Stomach (tissue), 9 donors: ENCODE data around the gene NXN. TPM values are rescaled to one million over a fixed set of nuclear protein-coding genes. Genes with fewer than 3 reads are reported as not detected.

Experiments
- DNase-seq, 2 donors: peaks; one replicate each; pipeline versions ENCODE4 v3.0.0 to v3.0.0-alpha.2; 2013 to 2019
- H3K27ac ChIP-seq, 5 donors: fragments of 200-600 bp in 4 of 5; sonication (generic) in 4 of 5; one replicate each; pipeline ENCODE4 v1.5.1; 2013 to 2019; ENCODE audit warnings: mild to moderate bottlenecking in 1 of 5, moderate library complexity in 1 of 5
- H3K27me3 ChIP-seq, 3 donors: fragments of 200-600 bp; sonication (generic); one replicate each; pipeline ENCODE4 v1.5.1; 2017 to 2019; ENCODE audit warnings: mixed run types in 1 of 3
- H3K36me3 ChIP-seq, 4 donors: fragments of 200-600 bp; sonication (generic); 1 replicate in 3 of 4; 2 replicates in 1 of 4; pipeline ENCODE4 v1.5.1; 2016 to 2019
- H3K4me1 ChIP-seq, 4 donors: fragments of 200-600 bp; sonication (generic); one replicate each; pipeline ENCODE4 v1.5.1; 2016 to 2019
- H3K4me3 ChIP-seq, 4 donors: fragments of 200-600 bp; sonication (generic) in 3 of 4; one replicate each; pipeline ENCODE4 v1.5.1; 2016 to 2019; ENCODE audit warnings: mild to moderate bottlenecking in 1 of 4
- H3K9me3 ChIP-seq, 4 donors: fragments of 200-600 bp; sonication (generic); one replicate each; pipeline ENCODE4 v1.5.1; 2016 to 2019
- CTCF ChIP-seq, 7 experiments: fragments of 450-650 bp in 4 of 7; fragments of 200-600 bp in 3 of 7; sonication (generic) in 3 of 7; IDR thresholded peaks; one replicate each; pipeline ENCODE4 v1.5.1; 2016 to 2019; ENCODE audit warnings: antibody characterized with exemption in 7 of 7, control low read depth in 2 of 7, mild to moderate bottlenecking in 1 of 7
- EP300 ChIP-seq: sonication (generic); formaldehyde crosslinking; IDR thresholded peaks from one replicate; pipeline ENCODE4 v1.6.1; 2017; ENCODE audit warnings: antibody characterized with exemption
- POLR2A ChIP-seq, 4 donors: fragments of 450-650 bp; IDR thresholded peaks; one replicate each; pipeline ENCODE4 v1.6.1; 2016; ENCODE audit warnings: antibody characterized with exemption in 4 of 4, control low read depth in 2 of 4, mild to moderate bottlenecking in 1 of 4, moderate library complexity in 1 of 4
- POLR2AphosphoS5 ChIP-seq, 3 donors: sonication (generic); formaldehyde crosslinking; IDR thresholded peaks; one replicate each; pipeline ENCODE4 v1.6.1; 2016; ENCODE audit warnings: antibody characterized with exemption in 3 of 3
- WGBS, 5 donors: extraction: QIAGEN DNeasy Blood & Tissue Kit in 3 of 5; methylation state at CpG; one replicate each; pipeline versions ENCODE4 v1.1.5 to v1.1.7; 2013 to 2018; 5-methylcytosine and 5-hydroxymethylcytosine counted together
- intact Hi-C: fragments of 100-400 bp; cut with DNase I; formaldehyde crosslinking; loops from one replicate; pipeline ENCODE4 v1.15.1; 2023; ENCODE audit warnings: low total_unique reads
- polyA plus RNA-seq, 3 donors: library from polyadenylated mRNA; stranded (reverse); fragments of 200-250 nt; gene quantifications; one replicate each; pipeline ENCODE4 v1.2.3, GENCODE V29; 2013
- total RNA-seq, 5 donors: library from RNA; depleted of rRNA; stranded (reverse); fragments of >200 nt; gene quantifications; one replicate each; pipeline versions ENCODE4 v1.1.0 to v1.2.3, GENCODE V29; 2014 to 2016
- donor health status: healthy with polysubstance abuse.
- donor health status: Bipolar disorder and iron deficiency.
- donor health status: healthy.

Gene NXN
- total and polyA plus RNA-seq, 8 donors = 17.9 to 47.8 (median 25.1) TPM

GRCh38 chr17:1019451-1019850 lies 39.9 kb upstream of the NXN start:
- WGBS, 5 donors = 20 to 42% (median 31%) methylated on average over 6 to 10 of the region's 10 CpGs
- H3K27ac ChIP-seq = peak overlapping the region; percentile 74 to 85 (median 77)
- DNase-seq = peak; percentile 72 to 82
- H3K36me3 ChIP-seq = peaks cover 0 to 32% (median 15%) of the 10 kb centered on the region in 4 donors
- no peak overlapping the region for H3K4me3 ChIP-seq
- H3K4me1 ChIP-seq = peaks cover 18 to 46% (median 37%) of the 10 kb centered on the region in 4 donors
- TF ChIP-seq POLR2AphosphoS5 (IDR thresholded peaks at IDR 0.05) = peak in 2 of 3 donors; percentile 14 to 50
- TF ChIP-seq EP300 = no peak
- no peak for TF ChIP-seq POLR2A (IDR thresholded peaks at IDR 0.05)
- TF ChIP-seq CTCF (IDR thresholded peaks at IDR 0.05) = no peak
- intact Hi-C loops = no loop called here
- H3K9me3 ChIP-seq = no peaks in the 10 kb centered on the region
- no peaks in the 10 kb centered on the region for H3K27me3 ChIP-seq

DNA sequence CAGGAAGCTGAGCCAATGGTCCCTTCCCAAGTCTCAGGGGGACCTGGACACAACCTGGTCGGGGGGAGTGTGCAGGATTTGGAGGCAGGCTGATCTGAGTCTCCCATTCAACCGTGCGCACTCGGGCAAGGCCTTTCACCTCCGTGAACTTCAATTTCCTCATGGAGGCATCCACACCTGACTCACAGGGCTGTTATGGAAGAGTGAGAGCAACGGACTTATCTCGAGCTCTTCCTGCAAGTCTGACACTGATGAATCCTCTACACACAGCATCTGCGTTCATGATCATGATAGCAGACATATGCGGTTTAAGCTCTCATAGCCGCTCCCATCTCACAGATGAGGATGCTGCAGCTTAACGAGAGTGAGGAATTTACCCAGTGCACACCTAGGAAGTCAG lies 39.0 kb upstream of the NXN start:
- TF ChIP-seq POLR2A (IDR thresholded peaks at IDR 0.05) = no peak
- TF ChIP-seq POLR2AphosphoS5 (IDR thresholded peaks at IDR 0.05) = no peak
- TF ChIP-seq EP300 = no peak
- no peak for TF ChIP-seq CTCF (IDR thresholded peaks at IDR 0.05)
- peaks cover 18 to 45% (median 36%) of the 10 kb centered on the region in 4 donors for H3K4me1 ChIP-seq
- no peak overlapping the region for H3K4me3 ChIP-seq
- peaks cover 0 to 26% (median 11%) of the 10 kb centered on the region in 4 donors for H3K36me3 ChIP-seq
- no peak for DNase-seq
- intact Hi-C loops = no loop called here
- H3K27ac ChIP-seq = peak overlapping the region; percentile 74 to 85 (median 77)
- no peaks in the 10 kb centered on the region for H3K9me3 ChIP-seq
- WGBS, 5 donors = 72 to 80% (median 74%) methylated on average over 9 to 11 of the region's 11 CpGs
- H3K27me3 ChIP-seq = no peaks in the 10 kb centered on the region

- no peaks in the 10 kb centered on the region for H3K9me3 ChIP-seq
- 90 to 95% (median 93%) methylated on average over 9 of the region's 9 CpGs for WGBS, 5 donors
- peaks cover under 1 to 18% (median 10%) of the 10 kb centered on the region in 4 donors for H3K4me1 ChIP-seq
- peaks cover 32 to 62% (median 54%) of the 10 kb centered on the region in 4 donors for H3K36me3 ChIP-seq
- H3K4me3 ChIP-seq = no peak overlapping the region
- TF ChIP-seq EP300 (no peak), POLR2A (IDR thresholded peaks at IDR 0.05) (no peak), CTCF (IDR thresholded peaks at IDR 0.05) (no peak), POLR2AphosphoS5 (IDR thresholded peaks at IDR 0.05) (no peak)
- intact Hi-C loops = no loop called here
- H3K27ac ChIP-seq = no peak overlapping the region
- no peaks in the 10 kb centered on the region for H3K27me3 ChIP-seq
- no peak for DNase-seq
Observed at GRCh38 chr17:1013729-1014090, 34.1 kb upstream of the NXN start.

GRCh38 chr17:1012823-1013728 lies 33.5 kb upstream of the NXN start:
- Histone ChIP-seq H3K36me3 (peaks cover 35 to 69% (median 60%) of the 10 kb centered on the region in 4 donors), H3K4me3 (no peak overlapping the region), H3K4me1 (peaks cover 0 to 19% (median 8%) of the 10 kb centered on the region in 4 donors), H3K27me3 (no peaks in the 10 kb centered on the region), H3K9me3 (no peaks in the 10 kb centered on the region), H3K27ac (peak overlapping the region in 1 of 5 donors; percentile 31)
- intact Hi-C loops = no loop called here
- no peak for DNase-seq
- 78 to 85% (median 82%) methylated on average over 20 to 30 of the region's 30 CpGs for WGBS, 5 donors
- TF ChIP-seq POLR2AphosphoS5 (IDR thresholded peaks at IDR 0.05) (no peak), POLR2A (IDR thresholded peaks at IDR 0.05) (no peak), EP300 (no peak), CTCF (IDR thresholded peaks at IDR 0.05) (no peak)
